K562 (cell line): Measurements from ENCODE around the gene SRP9. TPM values are rescaled to one million over a fixed set of nuclear protein-coding genes. Genes with fewer than 3 reads are reported as not detected.
A peak's percentile ranks its signal among the peaks of the same experiment; 100 is the strongest.

Experiments
- ARID4B ChIP-seq: sonication (generic); formaldehyde crosslinking; IDR thresholded peaks from 2 replicates; pipeline ENCODE4 v1.8.0; 2022; ENCODE audit warnings: mild to moderate bottlenecking, missing genetic modification reagents
- ATF7 ChIP-seq: fragments of 450-650 bp; IDR thresholded peaks from 2 replicates; pipeline ENCODE4 v1.7.1; 2014; ENCODE audit warnings: mild to moderate bottlenecking, moderate library complexity
- EZH2 ChIP-seq: IDR thresholded peaks from 2 replicates; pipeline ENCODE4 v1.6.1; 2012; ENCODE audit warnings: low read depth, mild to moderate bottlenecking, inconsistent platforms, low read length, borderline replicate concordance
- FOS ChIP-seq: IDR thresholded peaks from 3 replicates; pipeline ENCODE4 v1.6.1; 2011; ENCODE audit not compliant: insufficient read length; ENCODE audit errors: extremely low read depth
- FOSL1 ChIP-seq: fragments of 200-800 bp; sonication (Bioruptor generic); conservative IDR thresholded peaks from 2 replicates; pipeline ENCODE4 v1.6.1; 2016; ENCODE audit warnings: missing genetic modification characterization, missing compliant biosample characterization
- FOXM1 ChIP-seq, 2 experiments: fragments of 450-650 bp in 1 of 2; sonication (generic) in 1 of 2; formaldehyde crosslinking in 1 of 2; IDR thresholded peaks; 2 replicates each; pipeline versions ENCODE4 v1.6.1 to v1.9.0; 2017 to 2022; ENCODE audit warnings: low read depth in 2 of 2, mild to moderate bottlenecking in 2 of 2, missing genetic modification reagents in 1 of 2, moderate library complexity in 1 of 2
- HIVEP1 ChIP-seq: fragments of 250-450 bp; sonication (Bioruptor Pico); IDR thresholded peaks from 2 replicates; pipeline ENCODE4 v1.4.0; 2020; ENCODE audit warnings: mild to moderate bottlenecking
- JUND ChIP-seq, 2 experiments: IDR thresholded peaks; 2 replicates in 1 of 2; 3 replicates in 1 of 2; pipeline ENCODE4 v1.6.1; 2011; ENCODE audit warnings: borderline replicate concordance in 2 of 2, low read depth in 2 of 2, low read length in 2 of 2, improper control_type of control experiment in 1 of 2, missing biosample characterization in 1 of 2, missing genetic modification characterization in 1 of 2, missing genetic modification reagents in 1 of 2
- SMARCE1 ChIP-seq: fragments of 450-650 bp; IDR thresholded peaks from 2 replicates; pipeline ENCODE4 v1.7.1; 2016; ENCODE audit warnings: mild to moderate bottlenecking
- TBL1XR1 ChIP-seq, 2 experiments: IDR thresholded peaks; 2 replicates each; pipeline ENCODE4 v1.6.1; 2012; ENCODE audit warnings: improper control_type of control experiment in 2 of 2, low read length in 2 of 2, mild to moderate bottlenecking in 1 of 2
- ZBTB1 ChIP-seq: sonication (generic); formaldehyde crosslinking; IDR thresholded peaks from 2 replicates; pipeline ENCODE4 v1.8.1; 2023; ENCODE audit warnings: missing genetic modification reagents, low read depth, mild to moderate bottlenecking, borderline replicate concordance
- ZKSCAN8 ChIP-seq: fragments of 200-800 bp; sonication (Bioruptor generic); IDR thresholded peaks from 2 replicates; pipeline ENCODE4 v1.6.1; 2016; ENCODE audit warnings: missing genetic modification characterization, missing compliant biosample characterization
- ZNF444 ChIP-seq: fragments of 250-450 bp; sonication (Bioruptor Pico); IDR thresholded peaks from 2 replicates; pipeline ENCODE4 v1.4.0; 2020; ENCODE audit warnings: mild to moderate bottlenecking, moderate library complexity
- ZNF589 ChIP-seq: fragments of 200-800 bp; sonication (Bioruptor generic); IDR thresholded peaks from 2 replicates; pipeline ENCODE4 v1.6.1; 2016; ENCODE audit warnings: low read depth, missing genetic modification characterization, missing compliant biosample characterization
- ZNF644 ChIP-seq: fragments of 200-800 bp; sonication (Bioruptor generic); IDR thresholded peaks from 2 replicates; pipeline ENCODE4 v1.6.1; 2016; ENCODE audit warnings: low read depth, missing genetic modification characterization, missing compliant biosample characterization
- polyA plus RNA-seq, 8 experiments: library from polyadenylated mRNA; depleted of rRNA in 4 of 8; stranded (reverse) in 5 of 8; unstranded in 3 of 8; fragments of >200 nt; fragmentation: Nextera tagmentation in 2 of 8; fragmentation: Illumina TruSeq in 1 of 8; extraction: Ambion mirVana in 2 of 8; extraction: Trizol in 1 of 8; gene quantifications; 2 replicates each; pipeline versions ENCODE4 v1.2.1 to v1.2.3, GENCODE V29; 2011 to 2014; ENCODE audit warnings: inconsistent platforms in 1 of 8, missing spikeins in 1 of 8
- total RNA-seq, 7 experiments: library from RNA; depleted of rRNA in 6 of 7; stranded (reverse); fragments of >200 nt in 6 of 7; fragmentation: Illumina TruSeq in 2 of 7; extraction: Trizol in 2 of 7; gene quantifications; 2 replicates each; pipeline versions ENCODE4 v1.2.1 to v1.2.3, GENCODE V29; 2011 to 2021; ENCODE audit warnings: low replicate concordance in 1 of 7

SRP9 gene
- total and polyA plus RNA-seq, 9 of the 15 experiments (the other 6 are each of a cell fraction or from before 2014, with no cell fraction given), result 273 to 1,892 (median 668) TPM

GRCh38 chr1:225766967-225767633, 10.5 kb upstream of the SRP9 start (continued):
- TF ChIP-seq FOXM1 (IDR thresholded peaks at IDR 0.05; ENCODE audit: low read depth), result no peak
- no peak for TF ChIP-seq FOXM1 (CRISPR knock-in tag; IDR thresholded peaks at IDR 0.05; ENCODE audit: low read depth)
- peak; percentile 94 for TF ChIP-seq FOSL1 (tag)
- peak; percentile 6 for TF ChIP-seq FOS
- no peak for TF ChIP-seq ZBTB1 (CRISPR knock-in tag)
- no peak for TF ChIP-seq ZNF644
- no peak for TF ChIP-seq EZH2
- peak; percentile 89 for TF ChIP-seq JUND (IDR thresholded peaks at IDR 0.05; ENCODE audit: borderline replicate concordance, low read depth, low read length)
- peak; percentile 78; the same call in 2 of the 3 replicates for TF ChIP-seq JUND (tag; IDR thresholded peaks at IDR 0.05; ENCODE audit: borderline replicate concordance, low read depth, low read length)
- TF ChIP-seq ATF7, result peak; percentile 15; the same call in 1 of the 2 replicates
- TF ChIP-seq SMARCE1, result 0 out of 2 replicates have a peak, but pooled peaks have one; percentile 18
- no peak for TF ChIP-seq HIVEP1 (CRISPR knock-in tag)
- TF ChIP-seq ARID4B (CRISPR knock-in tag), result no peak
- TF ChIP-seq ZKSCAN8 (CRISPR knock-in tag), result no peak
- no peak for TF ChIP-seq TBL1XR1 (IDR thresholded peaks at IDR 0.05; ENCODE audit: low read length in 2 of 2)
- no peak for TF ChIP-seq ZNF444 (CRISPR knock-in tag)
- no peak for TF ChIP-seq ZNF589 (CRISPR knock-in tag)
